ENCODE data around the gene CENPP.

DNA sequence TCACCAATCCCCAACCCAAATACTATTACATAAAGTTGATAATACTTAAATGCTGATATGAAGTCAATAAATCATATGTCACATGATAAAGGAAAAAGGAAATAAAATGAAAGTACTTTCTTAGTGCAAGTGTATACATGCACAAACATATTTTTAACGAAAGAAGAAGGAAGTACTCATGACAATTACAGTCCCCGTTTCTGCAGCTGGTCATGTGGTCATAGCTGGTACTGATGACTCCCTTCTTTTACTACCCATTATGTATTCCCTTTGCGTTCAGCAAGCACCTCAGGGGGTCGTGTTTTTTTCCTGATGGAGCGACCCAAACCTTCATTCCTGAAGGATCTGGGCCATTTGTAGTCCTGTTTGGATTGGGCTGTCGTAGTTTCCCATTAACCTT is 27.3 kb downstream of the CENPP start:
- TF ChIP-seq YY1 (IDR thresholded peaks at IDR 0.05; ENCODE audit: insufficient read depth, insufficient read length) (no peak), ZNF274 (IDR thresholded peaks at IDR 0.05; ENCODE audit: low read depth, low read length) (no peak)
